ENCODE results near the gene GOLGB1.
"Not testable (repeated sequence)": the region's sequence is repeated elsewhere in the genome, so short reads cannot be mapped to it uniquely, and the experiment has no call there.

Gene GOLGB1

DNA sequence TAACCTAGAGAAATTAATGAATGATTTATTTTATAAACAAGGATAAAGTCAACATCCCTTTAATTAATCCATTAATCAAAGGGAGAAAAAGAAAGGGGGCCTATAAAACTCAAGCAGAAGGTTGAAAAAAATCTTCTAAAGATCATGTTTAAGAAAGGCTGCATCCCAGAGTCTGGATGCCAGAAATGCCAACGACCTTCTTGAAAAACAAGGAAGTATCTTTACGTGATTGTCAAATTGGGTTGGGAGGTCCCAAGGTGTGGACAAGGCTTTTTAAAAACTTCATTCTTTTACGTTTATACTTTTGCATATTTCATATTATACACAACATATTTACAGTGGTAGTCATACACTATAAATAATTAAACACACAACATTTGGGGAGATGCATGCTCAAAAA, 1.6 kb downstream of the GOLGB1 start:
- no peak for DNase-seq

DNA sequence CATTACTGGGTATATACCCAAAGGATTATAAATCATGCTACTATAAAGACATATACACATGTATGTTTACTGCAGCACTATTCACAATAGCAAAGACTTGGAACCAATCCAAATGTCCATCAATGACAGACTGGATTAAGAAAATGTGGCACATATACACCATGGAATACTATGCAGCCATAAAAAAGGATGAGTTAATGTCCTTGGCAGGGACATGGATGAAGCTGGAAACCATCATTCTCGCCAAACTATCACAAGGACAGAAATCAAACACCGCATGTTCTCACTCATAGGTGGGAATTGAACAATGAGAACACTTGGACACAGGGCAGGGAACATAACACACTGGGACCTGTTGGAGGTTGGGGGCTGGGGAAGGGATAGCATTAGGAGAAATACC, 6.4 kb downstream of the GOLGB1 start:
- not testable (repeated sequence) for DNase-seq

DNA sequence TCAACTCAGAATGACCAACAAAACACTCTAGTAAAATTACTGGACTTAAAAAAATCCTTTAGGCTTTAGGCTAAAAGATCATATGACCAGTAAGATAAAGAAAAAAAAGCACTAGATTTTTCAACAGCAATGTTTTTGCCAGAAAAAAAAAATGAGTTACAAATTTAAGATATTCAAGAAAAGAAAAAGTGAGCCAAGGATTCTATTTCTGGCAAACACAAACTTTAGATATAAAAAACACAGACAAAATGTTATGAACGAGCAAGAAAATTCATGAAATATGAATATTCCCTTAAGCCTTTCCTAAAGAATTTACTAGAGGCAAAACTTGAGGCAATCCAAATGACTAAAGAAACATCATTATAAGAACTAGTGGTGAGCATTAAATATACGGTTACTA, 8.6 kb downstream of the GOLGB1 start:
- DNase-seq, result no peak

DNA sequence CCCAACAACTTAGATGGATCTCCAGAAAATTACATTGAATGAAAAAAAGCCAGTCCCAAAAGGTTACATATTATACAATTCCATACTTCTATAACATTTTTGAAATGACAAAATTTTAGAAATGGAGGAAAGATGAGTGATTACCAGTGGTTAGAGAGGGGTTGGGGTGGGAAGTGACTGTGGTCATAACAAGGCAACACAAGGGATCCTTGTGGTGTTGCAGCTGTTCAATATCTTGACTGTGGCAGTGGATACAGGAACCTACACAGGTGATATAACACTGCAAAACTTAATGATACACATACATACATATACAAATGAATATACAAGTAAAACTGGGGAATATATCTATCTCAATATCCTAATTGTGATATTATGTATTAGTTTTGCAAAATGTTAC, 9.6 kb downstream of the GOLGB1 start:
- DNase-seq, result no peak

DNA sequence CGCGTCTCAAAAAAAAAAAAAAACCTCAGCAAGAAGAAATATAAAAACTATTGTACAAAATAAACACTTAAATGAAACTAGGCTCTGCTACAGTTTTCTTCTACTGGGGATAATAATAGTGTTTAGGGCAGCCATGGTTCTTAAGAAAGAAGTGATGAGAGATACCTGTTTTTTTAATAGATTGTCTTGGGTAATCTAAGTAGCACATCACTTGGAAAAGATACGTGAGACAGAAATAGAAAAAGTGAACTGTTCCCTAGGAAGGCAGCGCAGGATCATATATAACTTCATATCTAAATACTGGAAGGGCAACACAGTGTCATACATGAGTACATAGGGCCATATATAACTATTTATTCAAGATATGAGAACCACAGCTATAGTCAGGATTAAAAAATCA, 11.9 kb downstream of the GOLGB1 start:
- DNase-seq, result no peak

DNA sequence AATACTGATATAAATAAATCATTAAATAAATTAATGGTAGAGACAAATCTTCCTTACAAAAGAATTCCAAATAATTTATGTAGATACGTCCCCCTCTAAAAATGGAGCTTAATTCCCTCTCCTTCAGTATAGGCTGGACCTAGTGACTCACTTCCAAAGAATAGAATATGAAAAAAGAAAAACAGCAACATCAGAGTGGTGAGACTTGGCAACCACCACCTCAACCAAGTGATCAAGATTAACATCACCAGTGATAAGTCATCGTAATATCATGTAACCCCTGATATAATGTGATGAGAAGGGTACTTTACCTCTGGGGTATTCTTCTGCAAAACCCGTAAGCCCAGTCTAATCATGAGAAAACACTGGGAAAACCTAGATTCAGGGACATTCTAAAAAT, 13.4 kb downstream of the GOLGB1 start:
- DNase-seq, result no peak

DNA sequence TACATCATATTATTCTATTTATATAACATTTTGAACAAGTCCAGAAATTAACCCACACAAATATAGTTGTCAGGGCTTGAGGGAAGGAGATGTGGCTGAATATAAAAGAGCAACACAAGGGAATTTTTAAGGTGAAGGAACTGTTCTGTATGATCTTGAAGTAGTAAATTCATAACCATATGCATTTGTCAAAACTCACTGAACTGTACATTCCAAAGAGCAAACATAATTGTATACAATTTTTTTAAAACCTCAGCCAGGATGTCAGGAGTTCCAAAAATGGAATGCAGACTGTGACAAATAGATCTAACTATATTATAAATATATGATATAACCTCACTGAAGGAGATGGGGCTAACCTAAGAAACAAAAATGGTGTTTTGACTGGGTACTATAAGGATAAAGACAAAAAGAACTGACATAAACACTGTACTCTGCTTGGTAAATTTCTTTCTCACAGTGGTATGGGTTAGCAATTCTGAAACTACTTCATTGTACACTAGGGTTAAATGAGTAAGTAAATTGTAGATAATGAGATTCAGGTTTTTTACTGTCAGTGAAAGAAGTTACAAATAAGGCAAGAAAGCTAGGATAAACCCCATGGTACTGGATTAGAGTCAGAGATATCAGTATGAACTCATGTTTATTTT, 14.4 kb downstream of the GOLGB1 start:
- no peak for DNase-seq

DNA sequence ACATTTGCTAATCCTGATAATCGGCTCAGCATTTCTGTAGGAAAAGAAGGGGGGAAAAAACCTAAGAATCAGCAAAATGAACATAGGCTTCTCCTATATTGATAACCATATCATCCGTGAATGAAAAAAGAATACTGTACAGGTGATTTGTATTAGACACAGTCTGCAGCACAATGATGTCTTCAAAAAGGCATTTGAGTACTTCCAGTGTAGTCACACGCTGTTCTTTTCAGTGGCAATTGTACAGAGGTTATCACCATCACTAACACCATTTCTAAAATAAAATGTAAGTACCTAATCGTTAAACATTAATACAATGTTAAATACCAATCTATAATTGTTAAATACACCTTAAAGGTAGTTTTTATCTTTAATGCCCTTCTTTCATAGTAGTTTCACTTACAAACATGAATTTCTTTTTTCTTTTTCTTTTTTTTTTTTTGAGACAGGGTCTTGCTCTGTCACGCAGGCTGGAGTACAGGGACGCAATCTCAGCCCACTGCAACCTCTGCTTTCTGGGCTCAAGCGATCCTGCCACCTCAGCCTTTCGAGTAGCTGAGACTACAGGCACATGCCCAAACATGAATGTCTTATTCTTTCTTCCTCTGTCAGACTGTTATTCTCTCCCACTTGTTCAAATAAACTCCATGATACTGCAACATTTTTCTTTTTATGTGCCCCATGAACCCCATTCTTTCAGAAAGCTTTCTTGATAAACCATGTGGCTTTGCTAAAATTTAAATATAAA, 18.4 kb downstream of the GOLGB1 start:
- DNase-seq, result no peak

DNA sequence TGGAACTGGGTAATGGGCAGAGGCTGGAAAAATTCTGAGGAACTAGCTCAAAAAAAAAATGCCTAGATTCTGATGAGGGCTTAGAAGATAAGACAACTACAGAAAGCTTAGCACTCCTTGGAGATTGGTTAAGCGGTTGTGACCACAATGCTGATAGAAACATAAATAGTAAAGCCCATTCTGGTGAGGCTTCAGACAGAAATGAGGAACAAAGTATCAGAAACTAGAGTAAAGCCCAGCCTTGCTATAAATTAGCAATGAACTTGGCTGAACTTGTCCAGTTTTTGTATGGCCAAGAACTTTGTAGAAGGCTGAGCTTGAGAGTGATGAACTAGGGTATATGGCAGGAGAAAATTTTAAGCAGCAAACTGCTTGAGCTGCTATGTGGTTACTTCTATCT, 25.4 kb downstream of the GOLGB1 start:
- no peak for DNase-seq

DNA sequence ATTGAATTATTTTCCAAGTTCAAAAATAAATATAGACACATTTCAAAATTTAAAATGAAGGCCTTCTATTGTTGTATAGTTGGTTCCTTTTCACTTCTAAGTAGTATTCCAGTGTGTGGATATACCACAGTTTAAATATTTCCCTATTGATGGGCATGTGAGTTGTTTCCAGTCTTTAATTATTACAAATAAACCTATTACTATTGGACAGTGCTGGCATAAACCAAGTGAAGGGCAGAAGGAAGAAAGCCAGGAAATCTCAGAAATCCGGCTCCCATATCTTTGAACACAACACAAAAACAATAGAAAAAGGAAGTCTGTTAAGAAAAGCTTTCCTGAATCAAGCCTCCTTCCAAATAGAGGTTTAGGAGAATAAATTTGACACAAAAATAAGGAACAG, 26.1 kb downstream of the GOLGB1 start:
- DNase-seq, result no peak

DNA sequence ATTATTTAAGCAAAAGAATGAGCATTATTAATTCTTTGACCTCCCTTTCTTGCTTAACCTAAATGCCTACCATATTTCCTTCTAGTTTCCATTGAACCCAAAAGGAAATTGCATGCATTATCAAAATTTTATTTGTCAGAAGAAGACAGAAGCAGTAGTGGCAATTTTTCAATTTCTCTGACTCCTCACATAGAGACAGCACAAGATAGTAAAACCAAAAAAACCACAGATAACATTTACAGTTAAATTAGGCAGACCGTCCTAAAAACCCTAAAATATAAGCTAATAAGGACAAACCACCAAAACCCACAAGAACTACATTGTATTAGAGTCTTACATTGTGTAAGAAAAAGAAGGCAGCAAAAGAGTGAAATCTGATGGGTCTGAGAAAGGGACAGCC, 27.1 kb downstream of the GOLGB1 start:
- no peak for DNase-seq

DNA sequence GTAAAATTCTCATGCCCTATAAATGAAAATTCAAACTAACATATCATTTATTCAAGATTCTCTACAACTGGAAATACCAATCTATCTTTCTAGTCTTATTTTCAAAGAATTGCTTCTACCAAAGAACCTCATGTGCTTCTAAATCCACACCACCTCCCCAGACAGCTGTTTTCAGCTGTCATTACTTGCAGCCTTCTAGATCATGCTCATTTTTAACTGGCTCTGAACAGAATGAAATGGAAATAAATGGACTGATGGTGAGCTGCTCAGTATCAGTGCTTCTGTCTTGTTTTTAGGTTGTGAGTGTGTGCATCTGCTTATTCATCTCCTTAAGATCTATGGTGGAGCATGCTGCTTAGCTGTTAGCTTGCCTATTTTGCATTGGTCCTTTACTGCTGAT, 29.4 kb downstream of the GOLGB1 start:
- DNase-seq, result no peak

DNA sequence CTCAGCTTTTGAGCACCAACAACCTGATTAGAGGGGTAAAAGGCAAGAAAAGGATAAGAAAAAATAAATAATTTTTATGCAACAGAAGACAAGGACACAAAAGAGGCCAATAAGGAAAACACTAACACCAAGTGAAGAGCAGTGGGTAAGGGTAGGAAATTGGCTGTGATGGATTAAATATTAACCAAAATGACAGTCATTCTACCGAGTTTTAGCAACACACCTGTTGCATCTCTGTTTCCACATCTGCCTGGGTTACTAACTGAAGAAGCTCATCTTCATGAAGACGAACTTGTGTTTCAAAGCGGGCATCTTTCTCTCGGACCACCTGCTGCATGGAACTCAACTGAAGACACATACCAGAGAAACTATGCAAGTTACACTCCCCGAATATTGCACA, 30.1 kb downstream of the GOLGB1 start:
- DNase-seq, result no peak

DNA sequence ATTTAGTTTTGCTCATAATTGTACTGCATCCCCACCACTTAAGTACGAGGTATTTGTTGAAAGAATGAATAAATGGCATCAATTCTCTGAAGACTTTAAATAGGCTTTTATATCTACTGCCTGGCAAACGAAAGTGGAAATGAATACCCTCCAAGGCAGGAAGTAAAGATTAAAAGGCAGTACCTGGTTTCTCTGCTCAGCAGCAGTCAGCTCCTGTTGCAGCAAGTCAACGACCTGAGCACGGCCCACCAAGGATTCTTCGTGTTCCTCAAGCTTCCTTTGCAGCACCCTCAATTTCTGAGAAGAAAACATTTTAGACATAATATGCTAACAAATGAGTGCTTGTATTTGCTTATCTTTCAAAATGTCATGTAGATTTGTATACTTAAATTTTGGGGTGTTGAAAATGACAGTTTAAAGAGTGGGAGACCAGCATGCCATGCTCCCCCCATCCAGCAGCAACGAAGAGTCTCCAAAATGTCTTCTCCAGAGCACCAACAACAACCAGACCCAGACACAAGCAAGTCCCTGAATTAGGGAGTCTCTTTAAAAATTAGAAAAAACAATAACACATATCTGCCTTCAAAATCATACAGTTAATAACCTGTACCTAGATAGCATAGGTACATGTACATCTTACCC, 31.2 kb downstream of the GOLGB1 start:
- DNase-seq, result no peak

DNA sequence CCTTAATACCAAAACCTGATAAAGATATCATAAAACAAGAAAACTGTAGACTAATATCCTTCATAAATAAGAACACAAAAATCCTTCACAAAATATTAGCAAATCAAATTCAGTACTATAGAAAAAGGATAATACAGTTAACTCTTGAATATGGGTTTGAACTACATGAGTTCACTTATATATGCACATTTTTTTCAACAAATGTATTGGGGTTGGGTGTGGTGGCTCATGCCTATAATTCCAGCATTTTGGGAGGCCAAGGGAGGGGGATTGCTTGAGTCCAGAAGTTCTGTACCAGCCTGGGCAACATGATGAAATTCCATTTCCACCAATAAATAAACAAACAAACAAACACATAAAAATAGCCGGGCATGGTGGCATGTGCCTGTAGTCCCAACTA, 39.2 kb downstream of the GOLGB1 start:
- no peak for DNase-seq

DNA sequence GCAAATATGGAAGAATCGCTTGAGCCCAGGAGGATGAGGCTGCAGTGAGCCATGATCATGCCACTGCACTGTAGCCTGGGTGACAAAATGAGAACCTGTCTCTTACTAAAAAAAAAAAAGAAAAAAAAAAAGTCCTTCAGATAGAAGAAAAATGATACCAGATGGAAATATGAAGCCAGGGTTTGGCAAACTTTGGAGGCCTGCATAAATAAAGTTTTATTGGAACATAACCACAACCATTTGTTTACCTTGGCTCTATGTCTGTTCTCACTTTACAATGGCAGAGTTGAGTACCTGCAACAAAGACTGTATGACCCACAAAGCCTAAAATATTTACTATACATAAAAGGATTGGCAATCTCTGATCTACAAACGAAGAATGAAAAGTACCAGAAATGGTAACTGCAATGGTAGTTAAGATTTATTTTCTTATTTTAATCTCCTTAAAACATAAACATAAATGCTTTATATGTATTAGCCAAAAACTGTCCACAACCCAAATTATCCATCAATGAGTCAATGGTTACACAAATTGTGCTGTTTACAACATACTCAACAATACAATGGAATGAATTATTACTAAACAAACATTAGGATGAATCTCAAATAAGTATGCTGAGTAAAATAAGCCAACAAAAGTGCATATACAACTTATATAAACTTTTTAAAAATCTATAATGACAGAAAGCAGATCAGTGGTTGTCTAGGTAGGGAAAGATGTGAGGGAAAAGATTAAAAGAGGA, 41.8 kb downstream of the GOLGB1 start:
- DNase-seq, result no peak

DNA sequence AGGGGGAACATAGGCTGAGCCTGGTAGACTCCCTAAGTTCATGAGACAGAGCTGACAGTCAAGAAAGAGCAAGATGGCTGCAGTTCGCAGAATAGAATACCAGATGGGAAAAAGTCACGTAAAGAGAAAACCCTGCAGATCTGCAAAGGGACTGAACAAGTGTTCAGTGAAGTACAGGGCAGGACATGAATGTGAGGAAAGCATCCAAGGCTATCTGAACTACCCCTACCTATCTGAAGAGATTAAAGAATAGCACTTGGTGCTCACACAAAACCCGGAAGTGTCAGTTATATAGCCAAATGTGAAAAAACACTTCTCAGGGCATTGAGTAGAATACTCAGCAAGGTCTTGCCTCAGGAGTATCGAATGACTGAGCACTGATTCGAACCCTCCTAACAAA, 44.0 kb downstream of the GOLGB1 start:
- no peak for DNase-seq

DNA sequence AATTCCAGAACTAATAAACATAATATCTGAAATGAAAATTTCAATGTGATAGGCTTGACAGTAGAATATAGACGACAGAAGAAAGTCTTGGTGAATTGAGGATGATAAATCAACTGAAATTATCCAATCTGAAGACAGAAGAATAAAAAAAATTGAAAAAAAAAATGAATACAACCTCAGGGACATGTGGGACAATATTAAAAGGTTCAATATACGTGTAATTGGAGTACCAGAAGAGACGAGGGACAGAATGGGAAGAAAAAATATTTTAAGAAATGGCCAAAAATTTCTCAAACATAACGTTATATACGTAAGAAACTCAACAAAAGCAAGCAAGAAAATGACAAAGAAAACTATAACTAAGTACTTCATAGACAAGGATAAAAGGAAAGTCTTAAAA, 45.6 kb downstream of the GOLGB1 start:
- no peak for DNase-seq

DNA sequence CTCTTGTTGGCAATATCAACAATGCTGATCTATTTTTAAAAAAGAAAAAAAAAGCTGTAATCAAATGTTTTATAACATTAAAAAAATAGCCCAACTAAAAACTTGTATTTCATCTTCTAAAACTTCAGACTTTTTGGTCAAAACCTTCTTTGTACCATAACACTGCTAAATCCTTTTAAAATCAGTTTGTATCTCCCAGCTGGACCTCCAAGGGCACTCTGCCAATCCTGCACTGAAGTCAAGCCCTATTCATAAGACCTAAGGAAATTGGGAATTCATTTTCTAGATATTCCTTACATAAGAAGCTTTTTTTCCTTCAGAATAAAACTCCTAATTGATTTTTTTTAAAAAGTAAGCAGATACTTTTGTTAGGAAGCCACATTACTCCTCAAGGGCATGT, 50.6 kb downstream of the GOLGB1 start:
- no peak for DNase-seq

DNA sequence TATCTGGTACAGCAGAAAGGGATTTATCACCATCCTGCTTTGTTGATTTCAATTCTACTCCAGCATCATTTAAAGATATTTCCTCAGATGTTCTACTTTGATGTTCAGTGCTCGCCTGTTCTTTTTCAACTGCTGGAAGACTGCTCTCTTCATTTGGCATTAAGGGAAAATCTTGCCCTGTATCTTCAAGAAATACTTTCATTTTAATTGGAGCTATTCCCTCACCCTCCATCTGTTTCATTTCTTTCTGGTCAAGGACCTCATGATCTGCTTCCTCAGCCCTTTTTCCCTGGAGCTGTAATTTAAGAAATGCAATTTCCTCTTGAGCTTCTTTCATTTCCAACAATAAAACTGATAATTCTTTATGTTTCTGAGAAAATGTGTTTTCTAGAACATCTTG, 51.1 kb downstream of the GOLGB1 start:
- no peak for DNase-seq

DNA sequence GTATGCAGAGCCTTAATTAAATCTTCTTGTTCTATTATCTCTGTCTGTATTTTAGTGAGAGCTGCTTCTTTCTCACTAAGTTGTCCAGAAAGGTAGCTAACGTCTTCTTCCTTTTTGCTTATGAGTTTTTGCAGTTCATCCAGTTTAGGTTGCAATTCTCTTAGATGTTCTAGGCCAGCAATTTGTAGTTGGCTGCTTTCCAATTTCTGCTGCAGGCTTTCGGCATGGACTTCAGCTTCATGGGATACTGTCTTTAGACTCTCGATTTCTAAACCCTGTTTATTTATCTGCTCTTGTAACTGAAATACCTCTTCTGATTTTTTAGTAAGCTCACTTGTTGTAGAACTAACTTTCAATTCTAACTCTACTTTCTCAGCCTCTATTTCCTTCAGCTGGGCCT, 53.4 kb downstream of the GOLGB1 start:
- no peak for DNase-seq

DNA sequence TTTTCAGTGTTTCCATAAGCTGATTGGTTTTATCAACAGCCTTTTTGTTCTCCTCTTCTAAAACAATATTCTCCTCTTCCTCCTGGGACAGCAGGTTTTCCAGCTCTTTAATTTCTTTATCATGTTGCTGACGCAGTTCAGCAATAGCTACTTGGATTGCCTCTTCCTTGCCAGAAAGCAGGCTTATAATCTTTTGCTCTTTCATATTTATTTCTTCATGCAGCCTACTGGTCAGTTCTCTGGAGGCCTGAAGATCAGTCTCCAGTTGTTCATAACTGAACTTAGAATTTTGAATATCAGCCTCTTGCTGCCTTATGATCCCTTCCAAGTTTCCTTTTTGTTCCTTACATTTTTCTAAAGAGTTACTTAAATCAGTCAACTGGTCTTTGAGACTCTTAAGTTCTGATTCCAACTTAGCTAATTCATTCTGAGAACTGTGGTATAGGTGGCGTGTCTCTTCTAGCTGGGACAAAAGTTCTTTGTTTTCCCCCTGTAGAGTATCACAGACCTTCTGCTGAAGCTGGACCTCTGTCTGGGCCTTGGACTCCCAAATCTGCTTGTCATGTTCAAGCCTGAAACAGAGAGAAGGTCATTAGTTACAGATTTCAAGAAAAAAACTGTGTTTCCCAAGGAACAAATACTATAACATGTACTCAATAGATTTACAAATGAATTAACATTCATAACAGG, 57.4 kb downstream of the GOLGB1 start:
- DNase-seq, result no peak

DNA sequence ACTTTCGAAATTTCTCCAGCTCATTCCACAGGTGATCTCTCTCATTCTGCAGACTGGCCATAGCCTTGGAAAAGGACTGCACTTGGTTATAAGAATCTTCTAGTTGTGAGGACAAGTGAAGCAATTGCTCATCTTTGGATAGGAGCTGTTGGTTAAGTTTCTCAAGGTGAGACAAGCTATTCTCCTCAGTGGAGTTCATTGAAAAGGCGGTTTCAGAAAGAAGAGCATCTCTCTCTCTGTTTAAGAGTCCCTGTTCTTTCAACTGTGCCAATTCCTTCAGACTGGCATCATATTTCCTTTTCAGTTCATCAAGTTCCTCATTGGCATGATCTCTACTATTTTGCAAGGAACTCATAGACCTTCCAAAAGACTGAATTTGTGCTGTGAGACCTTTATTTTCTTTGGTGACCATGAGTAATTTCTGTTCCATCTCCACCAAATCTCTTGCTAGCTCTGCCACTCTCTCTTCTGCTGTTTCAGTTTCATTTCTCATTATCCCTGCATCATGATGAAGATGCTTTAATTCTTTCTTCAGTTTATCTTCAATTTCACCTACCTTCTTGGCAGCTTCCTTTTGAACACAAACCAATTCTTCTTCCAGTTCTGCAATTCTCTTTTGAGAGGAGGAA, 58.6 kb downstream of the GOLGB1 start:
- no peak for DNase-seq

All from effector CD4-positive, alpha-beta T cell (primary cell).